NOMO-1 treated with dmso at 0.1 percent for 144 hours (cell line): ENCODE results near the gene PAX6.
"Not testable (repeated sequence)": the region's sequence is repeated elsewhere in the genome, so short reads cannot be mapped to it uniquely, and the experiment has no call there.

Source experiments
- DNase-seq: peaks from one replicate; lab custom pipeline; 2025; ENCODE audit not compliant: unreplicated experiment; lab: John Stamatoyannopoulos, UW

The PAX6 gene

GRCh38 chr11:31770011-31770700 lies 41.0 kb downstream of the PAX6 start:
- DNase-seq, result no peak

- DNase-seq, result no peak
These were observed 42.1 kb downstream of the PAX6 start for GRCh38 chr11:31768749-31769640.

- DNase-seq, result no peak
These were observed 43.4 kb downstream of the PAX6 start for GRCh38 chr11:31767685-31768084.

GRCh38 chr11:31767066-31767465 lies 44.1 kb downstream of the PAX6 start:
- DNase-seq, result no peak

- no peak for DNase-seq
These were observed 46.4 kb downstream of the PAX6 start for GRCh38 chr11:31764766-31765165.

GRCh38 chr11:31764261-31764660 lies 46.9 kb downstream of the PAX6 start:
- no peak for DNase-seq

- no peak for DNase-seq
These were observed 47.8 kb downstream of the PAX6 start for GRCh38 chr11:31763296-31763695.

GRCh38 chr11:31761636-31762035 lies 49.5 kb downstream of the PAX6 start:
- no peak for DNase-seq

GRCh38 chr11:31757260-31757835 lies 53.8 kb downstream of the PAX6 start:
- DNase-seq, result no peak

GRCh38 chr11:31747581-31747980 lies 63.5 kb downstream of the PAX6 start:
- DNase-seq, result no peak

- DNase-seq, result not testable (repeated sequence)
These were observed 70.3 kb downstream of the PAX6 start for GRCh38 chr11:31740731-31741368.

- DNase-seq, result no peak
These were observed 71.0 kb downstream of the PAX6 start for GRCh38 chr11:31740131-31740530.
